ENCODE data around the gene CAD. TPM values are rescaled to one million over a fixed set of nuclear protein-coding genes. Genes with fewer than 3 reads are reported as not detected.
"Not testable (repeated sequence)": the region's sequence is repeated elsewhere in the genome, so short reads cannot be mapped to it uniquely, and the experiment has no call there.

CAD gene
- total RNA-seq, 2 donors from 2014 or later: 53.6 to 64.5 TPM

DNA sequence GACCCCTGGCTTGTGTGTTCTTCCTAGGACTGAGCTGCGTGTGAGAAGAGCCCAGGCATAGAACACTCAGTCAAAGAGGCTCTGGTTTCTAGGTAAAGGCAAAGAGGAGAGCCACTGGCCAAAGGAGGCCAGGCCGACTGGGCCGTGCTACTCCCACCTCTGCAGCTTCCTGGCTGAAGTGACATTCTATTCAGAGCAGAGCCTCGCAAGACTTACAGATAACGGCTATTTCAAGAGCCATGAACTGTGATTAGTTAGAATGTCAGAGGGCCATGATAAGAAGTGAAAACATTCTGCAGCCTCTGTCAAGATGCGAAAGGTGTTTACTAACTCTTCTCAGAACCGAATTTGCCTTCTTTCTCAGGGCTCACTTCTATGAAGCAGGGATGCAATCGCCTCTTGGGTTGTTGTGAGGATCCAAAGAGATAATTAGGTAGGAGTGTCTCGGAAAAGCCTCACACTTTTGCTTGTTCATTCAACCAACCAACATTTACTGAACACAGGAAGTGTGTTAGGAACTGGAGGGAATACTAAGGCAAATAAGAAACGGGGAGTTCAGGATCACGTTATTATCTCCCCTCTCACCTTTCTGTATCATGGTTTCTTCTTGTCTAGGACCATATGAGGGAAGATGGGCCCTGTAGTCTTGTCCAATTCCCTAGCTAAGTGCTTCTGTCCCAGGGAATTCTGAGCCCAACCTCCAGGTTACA, 54.6 kb downstream of the CAD start:
- Mint-ChIP-seq H3K27ac (no peak overlapping the region), H3K9me3 (no peaks in the 10 kb centered on the region), H3K4me3 (no peak overlapping the region), H3K36me3 (ENCODE audit: insufficient read depth in 2 of 2) (no peaks in the 10 kb centered on the region), H3K4me1 (ENCODE audit: low read depth) (peaks cover 5% of the 10 kb centered on the region), H3K27me3 (ENCODE audit: low read depth) (peaks cover 27% of the 10 kb centered on the region)
- DNase-seq (no peak), ATAC-seq (replicated peaks in 1 of 2) (no peak)

DNA sequence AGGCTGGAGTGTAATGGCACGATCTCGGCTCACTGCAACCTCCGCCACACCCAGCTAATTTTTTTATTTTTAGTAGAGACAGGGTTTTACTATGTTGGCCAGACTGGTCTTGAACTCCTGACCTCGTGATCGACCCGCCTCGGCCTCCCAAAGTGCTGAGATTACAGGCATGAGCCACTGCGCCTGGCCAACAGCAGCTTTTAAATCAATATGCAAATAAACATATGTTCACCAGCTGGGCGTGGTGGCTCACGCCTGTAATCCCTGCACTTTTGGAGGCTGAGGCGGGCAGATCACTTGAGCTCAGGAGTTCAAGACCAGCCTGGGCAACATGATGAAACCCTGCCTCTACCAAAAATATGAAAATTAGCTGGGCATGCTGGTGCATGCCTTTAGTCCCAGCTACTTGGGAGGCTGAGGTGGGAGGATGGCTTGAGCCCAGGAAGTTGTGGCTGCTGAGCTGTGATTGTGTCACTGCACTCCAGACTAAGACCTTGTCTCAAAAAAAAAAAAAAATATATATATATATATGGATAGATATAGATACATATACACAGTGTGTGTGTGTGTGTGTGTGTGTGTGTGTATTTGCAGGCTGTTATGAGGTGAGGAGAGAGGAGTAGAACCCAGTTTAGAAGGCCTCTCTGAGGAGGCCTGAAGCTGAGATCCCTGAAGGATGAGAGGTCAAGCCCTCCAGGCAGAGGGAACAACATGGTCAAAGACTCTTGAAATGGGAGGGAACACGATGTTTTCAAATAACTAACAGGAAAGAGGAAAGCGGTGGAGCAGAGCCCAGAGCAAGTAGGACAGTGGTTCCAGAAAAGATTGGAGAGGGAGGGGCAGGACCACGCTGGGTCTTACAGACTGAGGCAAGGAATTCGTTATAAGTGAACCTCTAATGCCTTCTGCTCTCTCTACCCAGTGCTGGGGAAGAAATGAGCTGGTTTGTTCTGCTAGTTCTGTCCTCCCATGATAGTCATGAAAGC, 55.7 kb downstream of the CAD start:
- not testable (repeated sequence) for DNase-seq; H3K36me3 Mint-ChIP-seq (ENCODE audit: insufficient read depth in 2 of 2); H3K4me1 Mint-ChIP-seq (ENCODE audit: low read depth); H3K27ac Mint-ChIP-seq; ATAC-seq (replicated peaks in 1 of 2); H3K4me3 Mint-ChIP-seq; H3K9me3 Mint-ChIP-seq
- peaks cover 34% of the 10 kb centered on the region for H3K27me3 Mint-ChIP-seq (ENCODE audit: low read depth)

DNA sequence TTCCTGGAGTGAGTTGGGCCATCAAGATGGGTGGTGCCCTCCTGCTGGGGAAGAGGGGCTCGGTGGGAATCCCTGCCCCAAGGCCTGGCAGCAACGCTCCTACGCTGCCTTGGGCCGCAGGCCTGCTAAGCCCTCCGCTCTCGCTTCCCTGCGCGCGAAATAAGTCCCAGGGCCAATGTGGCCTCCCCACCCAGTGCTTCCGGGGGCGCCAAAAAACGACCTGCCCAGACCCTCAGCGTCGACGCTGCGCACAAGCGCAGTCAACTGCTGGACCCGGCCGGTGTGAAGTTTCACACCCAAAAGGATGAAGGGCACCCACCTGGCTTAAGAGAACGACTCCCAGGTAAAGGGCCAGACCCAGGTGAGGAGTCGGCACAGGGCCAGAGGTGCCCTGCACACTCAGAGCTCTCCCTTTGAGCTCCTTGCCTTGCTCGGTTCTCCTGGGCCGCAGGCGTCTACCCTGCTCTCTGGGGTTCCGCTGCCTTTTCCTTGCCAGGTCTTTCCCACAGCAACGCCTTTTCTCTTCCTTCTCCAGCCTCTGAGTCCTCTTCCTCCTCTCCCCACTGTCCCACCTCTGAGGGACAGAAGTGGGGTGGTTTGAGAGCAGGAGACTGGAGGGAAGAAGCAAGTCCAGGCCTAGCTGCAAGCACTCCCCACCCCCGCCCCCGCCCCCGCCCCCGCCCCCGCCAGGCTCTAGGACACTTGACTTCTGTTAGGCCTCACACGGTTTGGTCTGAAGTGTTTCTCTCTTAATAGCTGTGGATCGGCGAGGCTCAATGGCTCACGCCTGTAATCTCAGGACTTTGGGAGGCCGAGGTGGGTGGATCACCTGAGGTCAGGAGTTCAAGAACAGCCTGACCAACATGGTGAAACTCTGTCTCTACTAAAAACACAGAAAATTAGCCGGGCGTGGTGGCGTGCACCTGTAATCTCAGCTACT, 58.3 kb downstream of the CAD start, which contains the start of gene DNAJC5G:
Gene DNAJC5G (plus strand): TSS at position 223 of the 940 bp plus-strand sequence. CDS start 1,296 bp downstream, outside the sequence.
- ATAC-seq (replicated peaks in 1 of 2): no peak
- peaks cover 30% of the 10 kb centered on the region for H3K27me3 Mint-ChIP-seq (ENCODE audit: low read depth)
- no peak within 1 kb of the TSS for H3K4me3 Mint-ChIP-seq

DNA sequence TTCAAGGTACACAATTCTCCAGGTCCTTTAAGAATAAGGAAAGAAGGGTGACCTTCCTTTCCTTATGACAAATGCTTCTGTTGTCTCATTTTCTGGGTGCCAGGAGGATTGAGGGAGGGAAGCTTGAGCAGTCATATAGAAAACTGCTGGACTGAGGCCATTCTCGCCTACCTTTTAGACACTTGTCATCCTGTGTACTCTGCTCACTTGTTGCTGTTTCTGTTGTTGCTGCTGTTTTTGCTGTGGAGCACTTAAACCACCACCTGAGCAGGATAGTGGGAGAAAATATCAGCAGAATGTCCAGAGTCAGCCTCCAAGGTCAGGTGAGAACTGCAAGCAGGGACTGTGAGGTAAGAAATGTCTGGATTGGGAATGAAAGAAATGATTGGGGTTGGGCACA, 60.8 kb downstream of the CAD start:
- H3K27ac Mint-ChIP-seq: no peak overlapping the region
- H3K4me1 Mint-ChIP-seq (ENCODE audit: low read depth): peaks cover 12% of the 10 kb centered on the region

More for the DNA sequence above, 58.3 kb downstream of the CAD start, which contains the start of gene DNAJC5G:
- Mint-ChIP-seq H3K9me3 (no peaks in the 10 kb centered on the region), H3K4me1 (ENCODE audit: low read depth) (peaks cover 16% of the 10 kb centered on the region), H3K27ac (no peak within 1 kb of the TSS), H3K36me3 (ENCODE audit: insufficient read depth in 2 of 2) (no peaks in the 10 kb centered on the region)
- no peak for DNase-seq

DNA sequence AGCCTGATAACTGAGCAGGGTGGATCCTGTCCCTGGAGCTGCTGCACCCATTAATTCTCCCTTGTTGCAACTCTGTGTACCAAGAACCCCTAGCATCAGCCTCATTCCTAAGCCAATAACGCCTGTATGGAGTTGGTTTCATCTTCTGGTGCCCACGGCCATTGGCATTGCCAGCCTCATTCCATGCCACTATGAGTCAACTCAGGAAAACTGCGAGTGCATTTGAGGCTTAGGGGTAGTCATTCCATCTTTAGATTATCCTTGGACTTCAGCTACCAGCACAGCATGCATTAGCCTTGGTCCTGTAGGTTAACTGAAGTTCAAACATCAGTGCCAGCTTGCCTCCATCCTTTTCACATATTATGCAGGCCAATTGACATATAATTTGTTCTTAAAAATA, 63.7 kb downstream of the CAD start:
- no peaks in the 10 kb centered on the region for H3K9me3 Mint-ChIP-seq
- peaks cover 12% of the 10 kb centered on the region for H3K4me1 Mint-ChIP-seq (ENCODE audit: low read depth)
- no peak overlapping the region for H3K4me3 Mint-ChIP-seq
- no peak overlapping the region for H3K27ac Mint-ChIP-seq
- peaks cover 49% of the 10 kb centered on the region for H3K27me3 Mint-ChIP-seq (ENCODE audit: low read depth)
- no peaks in the 10 kb centered on the region for H3K36me3 Mint-ChIP-seq (ENCODE audit: insufficient read depth in 2 of 2)
- DNase-seq (no peak), ATAC-seq (replicated peaks in 1 of 2) (no peak)

More for the DNA sequence above, 60.8 kb downstream of the CAD start:
- Mint-ChIP-seq H3K36me3 (ENCODE audit: insufficient read depth in 2 of 2) (no peaks in the 10 kb centered on the region), H3K27me3 (ENCODE audit: low read depth) (peaks cover 49% of the 10 kb centered on the region), H3K9me3 (no peaks in the 10 kb centered on the region), H3K4me3 (no peak overlapping the region)
- ATAC-seq (replicated peaks in 1 of 2) (no peak), DNase-seq (no peak)

DNA sequence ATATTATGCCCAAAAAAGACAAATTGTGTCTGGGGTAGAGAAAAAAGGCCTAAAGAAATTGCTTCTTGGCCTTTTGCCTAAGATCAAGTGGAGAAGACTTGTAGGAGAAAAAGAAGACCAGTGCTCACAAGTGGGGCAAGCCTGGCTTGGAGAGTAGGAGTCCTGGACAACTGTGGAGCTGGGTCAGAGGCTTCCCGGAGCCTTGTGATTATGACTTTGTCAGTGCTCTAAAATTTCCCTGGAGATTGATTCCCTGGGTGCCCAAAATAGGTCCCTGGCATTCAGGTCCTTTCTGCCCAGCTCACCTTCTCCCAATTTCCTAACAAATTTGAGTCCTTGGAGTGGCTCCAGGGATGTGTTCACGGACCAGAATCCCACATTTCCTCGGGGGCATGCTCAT, 64.3 kb downstream of the CAD start:
- peaks cover 53% of the 10 kb centered on the region for H3K27me3 Mint-ChIP-seq (ENCODE audit: low read depth)

DNA sequence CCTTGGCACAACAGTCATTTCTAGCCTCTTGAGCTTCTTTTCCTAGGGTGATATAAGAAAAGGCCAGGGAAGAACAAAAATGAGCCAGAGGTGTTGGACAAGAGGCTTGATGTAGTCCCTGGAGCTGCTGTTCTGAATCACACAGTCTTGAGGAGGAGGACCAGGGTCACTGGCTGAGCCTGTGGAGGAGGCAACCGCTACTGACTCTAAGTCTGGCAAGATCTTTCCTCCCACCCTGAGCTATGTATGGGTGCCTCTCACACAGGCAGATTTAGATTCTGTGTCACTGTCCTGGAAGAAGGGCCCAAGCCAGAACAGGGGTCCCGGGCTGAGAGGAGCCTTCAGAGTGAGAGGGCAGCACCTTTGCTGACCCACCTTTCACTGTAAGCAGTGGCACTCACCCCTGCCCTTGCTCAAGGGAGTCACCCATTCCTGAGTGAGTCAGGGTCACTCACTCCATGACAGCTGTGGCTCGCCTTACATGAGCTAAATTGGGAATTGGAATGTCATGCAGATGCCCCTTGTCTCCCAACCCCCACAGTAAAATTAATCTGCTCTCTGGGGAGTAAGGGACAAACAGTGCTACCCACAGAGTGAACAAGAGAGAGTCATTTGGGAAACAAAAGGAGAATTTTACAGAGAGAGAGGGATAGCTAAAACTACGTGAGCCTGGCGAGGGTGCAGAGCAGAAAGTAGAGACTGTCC, 64.8 kb downstream of the CAD start, which contains the start of gene TRIM54:
Gene TRIM54 (plus strand): TSS at position 575 of the 705 bp plus-strand sequence. CDS start 303 bp downstream, outside the sequence.
- Mint-ChIP-seq H3K9me3 (no peaks in the 10 kb centered on the region), H3K4me1 (ENCODE audit: low read depth) (peaks cover 12% of the 10 kb centered on the region), H3K4me3 (no peak within 1 kb of the TSS), H3K27ac (no peak within 1 kb of the TSS), H3K36me3 (ENCODE audit: insufficient read depth in 2 of 2) (no peaks in the 10 kb centered on the region), H3K27me3 (ENCODE audit: low read depth) (peaks cover 57% of the 10 kb centered on the region)
- no peak for ATAC-seq (replicated peaks in 1 of 2)
- DNase-seq: no peak

More for the DNA sequence above, 64.3 kb downstream of the CAD start:
- no peak for ATAC-seq (replicated peaks in 1 of 2)
- no peaks in the 10 kb centered on the region for H3K9me3 Mint-ChIP-seq
- H3K4me1 Mint-ChIP-seq (ENCODE audit: low read depth): peaks cover 12% of the 10 kb centered on the region
- H3K36me3 Mint-ChIP-seq (ENCODE audit: insufficient read depth in 2 of 2): no peaks in the 10 kb centered on the region
- no peak for DNase-seq
- H3K4me3 Mint-ChIP-seq: no peak overlapping the region
- no peak overlapping the region for H3K27ac Mint-ChIP-seq

DNA sequence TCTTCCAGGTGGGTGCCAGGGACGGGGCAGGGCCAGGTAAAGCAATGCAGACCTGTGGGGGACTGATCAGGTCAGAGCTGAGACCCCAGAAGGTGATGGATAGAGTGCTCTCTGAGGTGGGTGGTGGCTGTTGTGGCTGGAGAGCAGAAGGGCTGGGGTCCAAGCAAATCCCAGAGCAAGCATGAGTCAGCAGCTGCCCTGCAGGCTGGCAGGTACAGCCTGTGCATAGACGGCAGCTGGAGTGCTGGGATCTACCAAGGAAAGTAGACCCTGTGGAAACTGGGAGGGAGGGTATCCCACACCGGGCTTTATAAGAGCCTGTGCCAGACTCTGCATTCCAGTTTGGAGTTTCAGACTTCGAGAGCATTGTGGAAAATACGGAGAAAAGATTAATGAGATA, 65.7 kb downstream of the CAD start:
- peaks cover 50% of the 10 kb centered on the region for H3K27me3 Mint-ChIP-seq (ENCODE audit: low read depth)
- no peak for ATAC-seq (replicated peaks in 1 of 2)

DNA sequence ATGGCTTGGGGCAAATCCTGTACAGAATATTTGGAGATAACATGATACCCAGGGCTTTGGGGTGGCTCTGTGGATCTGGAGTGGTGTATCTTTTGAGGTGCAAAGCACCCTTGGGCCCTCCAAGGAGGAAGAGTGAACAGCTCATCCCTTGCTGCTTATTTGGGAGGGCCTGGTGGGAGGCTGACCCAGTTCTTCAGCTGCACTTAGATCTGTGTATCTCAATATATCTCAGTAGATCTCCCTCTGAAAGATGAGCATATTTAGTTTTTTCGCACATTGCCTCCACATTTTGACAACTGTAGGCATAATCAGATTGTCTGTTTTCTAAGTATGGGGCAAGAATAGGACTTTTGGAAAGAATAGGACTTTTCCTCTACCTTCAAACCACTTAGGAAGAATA, 67.8 kb downstream of the CAD start:
- H3K9me3 Mint-ChIP-seq: no peaks in the 10 kb centered on the region
- H3K27me3 Mint-ChIP-seq (ENCODE audit: low read depth): peaks cover 50% of the 10 kb centered on the region
- no peak for ATAC-seq (replicated peaks in 1 of 2)
- DNase-seq: no peak
- H3K4me1 Mint-ChIP-seq (ENCODE audit: low read depth): peaks cover 1% of the 10 kb centered on the region
- H3K27ac Mint-ChIP-seq: no peak overlapping the region
- H3K36me3 Mint-ChIP-seq (ENCODE audit: insufficient read depth in 2 of 2): no peaks in the 10 kb centered on the region
- no peak overlapping the region for H3K4me3 Mint-ChIP-seq

More for the DNA sequence above, 65.7 kb downstream of the CAD start:
- no peak for DNase-seq
- no peak overlapping the region for H3K4me3 Mint-ChIP-seq
- no peak overlapping the region for H3K27ac Mint-ChIP-seq
- H3K9me3 Mint-ChIP-seq: no peaks in the 10 kb centered on the region
- H3K4me1 Mint-ChIP-seq (ENCODE audit: low read depth): peaks cover 12% of the 10 kb centered on the region
- no peaks in the 10 kb centered on the region for H3K36me3 Mint-ChIP-seq (ENCODE audit: insufficient read depth in 2 of 2)

DNA sequence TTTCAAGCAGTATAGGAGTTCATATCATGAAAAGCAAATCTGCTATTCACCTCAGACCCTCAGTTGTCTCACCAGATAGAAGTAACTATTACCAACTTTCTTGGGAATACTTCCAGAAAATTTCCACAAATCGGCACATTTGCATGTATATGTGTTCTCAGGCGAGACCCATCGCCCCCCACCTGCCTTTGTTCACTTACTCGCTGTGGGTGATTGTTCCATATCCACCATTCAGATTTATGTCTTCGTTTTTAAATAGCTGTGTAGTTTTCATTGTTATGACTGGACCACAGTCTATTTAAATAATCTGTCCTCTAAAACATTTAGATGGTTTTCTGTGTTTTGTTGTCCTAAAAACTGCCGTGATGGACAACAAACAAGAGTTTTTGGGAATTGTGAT, 68.3 kb downstream of the CAD start:
- H3K4me1 Mint-ChIP-seq (ENCODE audit: low read depth): no peaks in the 10 kb centered on the region
- no peaks in the 10 kb centered on the region for H3K9me3 Mint-ChIP-seq
- DNase-seq: no peak
- H3K27me3 Mint-ChIP-seq (ENCODE audit: low read depth): peaks cover 50% of the 10 kb centered on the region
- no peaks in the 10 kb centered on the region for H3K36me3 Mint-ChIP-seq (ENCODE audit: insufficient read depth in 2 of 2)
- no peak overlapping the region for H3K27ac Mint-ChIP-seq
- H3K4me3 Mint-ChIP-seq: no peak overlapping the region
- no peak for ATAC-seq (replicated peaks in 1 of 2)

DNA sequence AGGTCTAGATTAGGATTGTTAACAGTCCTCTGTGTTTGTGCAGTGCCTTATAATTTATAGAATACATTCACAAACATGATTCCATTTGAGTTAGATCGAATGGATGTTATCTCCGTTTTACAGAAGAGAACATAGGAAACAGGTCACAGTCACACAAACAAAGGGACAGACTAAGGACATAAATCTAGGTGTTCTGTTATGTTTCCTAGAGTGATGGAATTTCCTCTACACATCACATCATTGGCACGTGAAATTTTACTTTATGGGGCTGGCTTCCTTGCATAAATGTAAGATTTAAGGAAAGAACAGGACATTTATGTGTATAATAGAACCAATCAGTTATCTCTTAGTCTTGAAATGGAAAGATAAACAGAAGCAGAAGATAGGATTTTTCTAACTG, 71.4 kb downstream of the CAD start:
- no peak for ATAC-seq (replicated peaks in 1 of 2)
- H3K36me3 Mint-ChIP-seq (ENCODE audit: insufficient read depth in 2 of 2): no peaks in the 10 kb centered on the region
- no peaks in the 10 kb centered on the region for H3K4me1 Mint-ChIP-seq (ENCODE audit: low read depth)
- H3K27me3 Mint-ChIP-seq (ENCODE audit: low read depth): peaks cover 43% of the 10 kb centered on the region
- no peak overlapping the region for H3K4me3 Mint-ChIP-seq
- no peak overlapping the region for H3K27ac Mint-ChIP-seq
- no peaks in the 10 kb centered on the region for H3K9me3 Mint-ChIP-seq
- no peak for DNase-seq

DNA sequence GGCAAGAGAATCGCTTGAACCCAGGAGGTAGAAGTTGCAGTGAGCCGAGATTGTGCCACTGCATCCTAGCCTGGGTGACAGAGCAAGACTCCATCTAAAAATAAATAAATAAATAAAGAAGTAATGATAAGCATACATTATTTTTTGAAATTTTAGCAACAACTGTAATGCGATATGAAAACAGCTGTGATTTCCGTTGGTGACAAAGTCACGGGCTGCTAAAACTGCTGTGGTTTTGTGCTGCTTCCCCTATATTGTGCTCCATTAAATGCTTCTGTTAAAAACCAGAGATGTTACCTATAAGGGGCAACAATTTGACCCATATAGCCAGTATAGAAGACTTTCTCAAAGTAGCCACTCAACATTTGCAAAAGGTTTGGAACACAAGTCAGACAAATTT, 73.4 kb downstream of the CAD start:
- Mint-ChIP-seq H3K4me1 (ENCODE audit: low read depth) (no peaks in the 10 kb centered on the region), H3K9me3 (no peaks in the 10 kb centered on the region), H3K27me3 (ENCODE audit: low read depth) (peaks cover 29% of the 10 kb centered on the region), H3K36me3 (ENCODE audit: insufficient read depth in 2 of 2) (no peaks in the 10 kb centered on the region), H3K4me3 (no peak overlapping the region), H3K27ac (no peak overlapping the region)
- ATAC-seq (replicated peaks in 1 of 2) (no peak), DNase-seq (no peak)

Measured in activated T-cell treated with anti-CD3 and anti-CD28 coated beads, Interleukin-2, amount 50 U/mL, for 72 hours (primary cell).